GM18870 (cell line): Measurements from ENCODE around the gene GINS2.

Source experiments
- ATAC-seq: cut with Tn5 transposase; IDR thresholded peaks from one replicate; pipeline ENCODE4 v1.9.1; 2021; ENCODE audit warnings: moderate library complexity; ENCODE audit not compliant: unreplicated experiment

Gene GINS2

GRCh38 chr16:85688586-85689284 lies at the start of gene GINS2:
TSS of gene GINS2 (minus strand) at chr16:85688954. CDS start at chr16:85688898, 56 bp downstream.
- ATAC-seq = no peak

GRCh38 chr16:85736921-85737320 lies 48.2 kb upstream of the GINS2 start:
- ATAC-seq = no peak

DNA sequence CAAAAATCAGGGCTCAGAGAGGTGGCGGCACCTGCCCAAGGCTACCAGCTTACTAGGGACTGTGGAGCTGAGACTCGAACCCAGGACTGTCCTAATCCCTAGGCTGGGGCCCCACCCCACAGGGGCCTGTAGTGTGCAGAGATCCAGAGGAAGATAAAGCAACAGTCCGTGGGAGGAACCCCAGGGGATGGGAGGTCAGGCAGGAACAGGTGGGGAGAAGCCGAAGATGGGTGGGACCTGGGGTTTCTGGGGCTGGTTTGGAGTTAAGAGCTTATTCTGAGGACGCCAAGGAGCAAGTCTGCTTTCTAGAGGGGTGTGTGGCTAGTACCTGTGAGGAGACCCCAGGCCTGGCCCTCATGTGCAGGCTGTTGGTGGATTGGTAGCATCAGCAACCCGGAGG lies 47.2 kb upstream of the GINS2 start:
- ATAC-seq = no peak

GRCh38 chr16:85735225-85735635 lies 46.5 kb upstream of the GINS2 start:
- peak; percentile 42 for ATAC-seq

- ATAC-seq = no peak
Observed at GRCh38 chr16:85734311-85735017, 45.7 kb upstream of the GINS2 start.

GRCh38 chr16:85733839-85734170 lies 45.1 kb upstream of the GINS2 start:
- ATAC-seq = no peak

GRCh38 chr16:85733155-85733838 lies 44.5 kb upstream of the GINS2 start:
- ATAC-seq = no peak

DNA sequence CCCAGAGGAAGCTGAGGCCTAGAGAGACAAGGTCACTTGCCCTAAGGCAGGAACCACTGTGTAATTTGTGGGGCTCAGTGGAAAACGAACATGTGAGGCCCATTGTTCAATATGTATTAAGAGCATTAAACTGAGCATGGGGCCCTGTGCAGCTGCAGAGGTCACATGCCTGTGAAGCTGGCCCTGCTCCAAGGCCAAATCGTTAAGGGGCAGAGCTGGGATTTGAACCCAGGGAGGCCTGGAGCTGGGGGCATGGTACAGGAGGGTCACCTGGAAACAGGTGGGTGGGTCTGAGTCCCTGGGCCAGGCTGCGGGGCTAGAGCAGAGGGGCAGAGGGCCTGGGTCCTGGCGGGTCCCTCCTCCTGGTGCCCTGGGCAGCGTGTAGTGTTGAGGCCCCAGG lies 42.4 kb upstream of the GINS2 start:
- no peak for ATAC-seq

GRCh38 chr16:85730186-85730465 lies 41.4 kb upstream of the GINS2 start:
- no peak for ATAC-seq

- ATAC-seq = no peak
Observed at GRCh38 chr16:85729452-85730185, 40.9 kb upstream of the GINS2 start.

- no peak for ATAC-seq
Observed at GRCh38 chr16:85728879-85729278, 40.1 kb upstream of the GINS2 start.

DNA sequence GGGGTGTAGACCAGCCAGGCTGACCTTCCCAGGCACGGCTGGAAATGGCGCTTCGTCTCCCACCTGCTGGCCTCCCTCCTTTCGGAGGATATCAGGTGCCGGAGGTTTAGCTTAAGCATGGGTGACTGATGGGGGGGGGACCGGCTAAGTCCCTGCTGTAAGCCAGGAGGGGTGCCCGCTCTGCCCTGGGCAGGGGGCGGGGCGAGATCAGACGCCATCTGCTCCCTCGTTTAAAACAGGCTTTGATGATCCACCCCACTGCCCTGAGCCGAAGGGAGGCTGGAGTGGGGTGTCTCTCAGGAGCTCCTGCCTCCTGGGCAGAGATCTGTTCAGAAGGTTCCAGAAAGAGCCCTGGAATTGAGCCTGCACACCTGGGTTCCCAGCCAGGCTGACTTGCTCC lies 36.2 kb upstream of the GINS2 start:
- no peak for ATAC-seq

- no peak for ATAC-seq
Observed at GRCh38 chr16:85724126-85724879, 35.5 kb upstream of the GINS2 start.

GRCh38 chr16:85722128-85722893 lies 33.6 kb upstream of the GINS2 start:
- ATAC-seq = no peak

DNA sequence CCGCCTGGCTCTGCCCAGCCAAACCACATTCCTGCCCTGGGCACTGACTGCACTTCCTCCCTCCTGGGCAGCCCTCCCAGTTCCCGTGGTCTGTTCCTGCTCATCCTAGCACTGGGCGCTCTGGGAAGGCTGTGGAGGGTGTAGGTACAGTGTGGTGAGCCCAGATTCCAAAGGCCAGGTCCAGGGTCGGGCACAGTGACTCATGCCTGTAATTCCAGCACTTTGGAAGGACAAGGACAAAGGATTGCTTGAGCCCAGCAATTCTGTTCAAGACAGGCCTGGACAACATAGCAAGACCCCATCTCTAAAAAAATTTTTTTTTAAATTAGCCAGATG lies 31.5 kb upstream of the GINS2 start:
- ATAC-seq = no peak

DNA sequence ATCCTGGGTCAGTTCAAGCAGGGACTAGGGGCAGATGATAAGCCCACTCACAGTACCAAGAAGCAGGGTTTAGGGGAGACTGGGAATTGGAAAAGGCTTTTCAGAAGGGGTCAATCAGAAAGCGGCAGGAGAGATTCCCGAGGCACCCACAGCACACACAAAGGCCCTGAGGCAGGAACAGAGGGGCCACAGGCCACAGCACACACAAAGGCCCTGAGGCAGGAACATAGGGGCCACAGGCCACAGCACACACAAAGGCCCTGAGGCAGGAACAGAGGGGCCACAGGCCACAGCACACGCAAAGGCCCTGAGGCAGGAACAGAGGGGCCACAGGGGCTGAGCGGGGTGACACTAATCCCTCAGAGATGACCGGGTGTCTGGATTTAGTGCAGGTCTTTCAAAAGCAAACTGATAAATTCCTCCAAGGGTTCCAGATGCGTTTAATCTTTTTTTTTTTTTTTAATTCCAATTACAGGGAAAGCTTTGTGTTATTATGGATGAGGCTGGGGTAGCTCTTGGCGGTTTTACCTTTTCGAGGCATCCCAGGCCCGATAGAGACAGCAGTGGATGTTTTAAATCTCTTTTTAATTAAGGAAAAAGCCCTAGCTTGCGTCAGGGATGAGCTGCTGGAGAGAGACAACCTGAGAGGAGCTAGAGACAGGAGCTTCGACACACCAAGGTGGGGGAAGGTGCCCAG lies 31.0 kb upstream of the GINS2 start:
- ATAC-seq = no peak

DNA sequence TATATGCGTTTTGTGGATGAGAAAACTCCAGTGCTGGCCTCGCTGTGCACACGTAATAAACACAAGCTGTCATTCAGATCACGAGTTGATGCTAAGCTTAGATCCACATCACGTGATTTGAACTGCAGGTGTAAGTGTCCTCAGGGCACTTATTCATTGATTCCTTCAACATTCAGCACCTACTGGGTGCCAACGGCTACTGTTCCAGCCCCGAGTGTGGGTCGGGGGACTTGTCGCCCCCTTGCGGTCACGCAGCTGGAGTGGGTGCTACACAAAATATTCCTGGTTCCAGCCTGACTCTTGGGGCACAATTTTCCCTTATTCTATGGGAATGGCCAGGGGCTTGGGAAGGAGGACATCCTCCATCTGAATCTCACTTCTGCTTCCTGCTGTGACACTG lies 29.9 kb upstream of the GINS2 start:
- no peak for ATAC-seq

DNA sequence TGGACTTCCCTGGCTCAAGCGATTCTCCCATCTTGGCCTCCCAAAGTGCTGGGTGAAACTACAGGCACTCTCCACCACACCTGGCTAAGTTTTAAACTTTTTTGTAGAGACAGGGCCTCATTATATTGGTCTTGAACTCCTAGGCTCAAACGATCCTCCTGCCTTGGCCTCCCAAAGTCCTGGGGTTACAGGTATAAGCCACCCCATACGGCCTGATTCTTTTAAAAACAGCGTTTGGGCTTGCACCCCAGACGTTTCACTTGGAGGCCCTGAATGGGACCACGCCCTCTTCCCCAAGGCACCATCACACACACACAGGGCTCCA lies 29.4 kb upstream of the GINS2 start:
- ATAC-seq = no peak

- ATAC-seq = no peak
Observed at GRCh38 chr16:85717393-85718152, 28.8 kb upstream of the GINS2 start.
